ENCODE data around the gene SFTA2. TPM values are rescaled to one million over a fixed set of nuclear protein-coding genes. Genes with fewer than 3 reads are reported as not detected.
A peak's percentile ranks its signal among the peaks of the same experiment; 100 is the strongest.
"Not testable (repeated sequence)": the region's sequence is repeated elsewhere in the genome, so short reads cannot be mapped to it uniquely, and the experiment has no call there.

Gene SFTA2
- polyA plus RNA-seq, 3 donors: 0.80 to 1.3 (median 1.2) TPM

DNA sequence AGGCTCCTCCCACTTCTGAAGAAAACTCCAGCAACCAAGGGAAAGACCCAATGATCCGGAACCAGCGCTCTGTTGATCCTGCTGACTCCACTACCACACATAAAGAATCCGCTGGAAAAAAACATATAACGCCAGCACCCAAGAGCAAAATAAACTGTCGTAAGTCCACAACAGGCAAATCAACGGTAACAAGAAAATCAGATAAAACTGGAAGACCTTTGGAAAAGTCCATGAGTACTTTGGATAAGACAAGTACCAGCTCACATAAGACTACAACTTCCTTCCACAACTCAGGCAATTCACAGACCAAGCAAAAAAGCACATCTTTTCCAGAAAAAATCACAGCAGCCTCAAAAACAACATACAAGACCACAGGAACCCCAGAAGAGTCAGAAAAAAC is 16.8 kb upstream of the SFTA2 start:
- no peak for DNase-seq (ENCODE audit: extremely low read depth in 1 of 11, low read depth in 9 of 11, low spot score in 4 of 11)

GRCh38 chr6:30947231-30947630 is 15.3 kb upstream of the SFTA2 start:
- no peak for DNase-seq (ENCODE audit: extremely low read depth in 1 of 11, low read depth in 9 of 11, low spot score in 4 of 11)

DNA sequence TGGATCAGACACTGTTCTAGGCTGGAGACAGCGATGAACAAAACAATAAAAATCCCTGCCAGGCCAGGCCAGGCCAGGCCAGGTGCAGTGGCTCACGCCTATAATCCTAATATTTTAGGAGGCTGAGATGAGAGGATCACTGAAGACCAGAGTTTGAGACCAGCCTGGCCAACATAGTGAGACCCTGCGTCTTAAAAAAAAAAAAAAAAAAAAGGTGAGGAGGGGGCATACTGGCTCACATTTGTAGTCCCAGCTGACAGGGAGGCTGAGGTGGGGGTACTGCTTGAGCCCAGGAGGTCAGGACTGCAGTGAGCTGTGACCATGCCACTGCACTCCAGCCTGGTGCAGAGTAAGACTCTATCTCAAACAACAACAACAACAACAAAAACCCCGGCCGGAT is 13.3 kb upstream of the SFTA2 start:
- no peak for DNase-seq (ENCODE audit: extremely low read depth in 1 of 11, low read depth in 9 of 11, low spot score in 4 of 11)

DNA sequence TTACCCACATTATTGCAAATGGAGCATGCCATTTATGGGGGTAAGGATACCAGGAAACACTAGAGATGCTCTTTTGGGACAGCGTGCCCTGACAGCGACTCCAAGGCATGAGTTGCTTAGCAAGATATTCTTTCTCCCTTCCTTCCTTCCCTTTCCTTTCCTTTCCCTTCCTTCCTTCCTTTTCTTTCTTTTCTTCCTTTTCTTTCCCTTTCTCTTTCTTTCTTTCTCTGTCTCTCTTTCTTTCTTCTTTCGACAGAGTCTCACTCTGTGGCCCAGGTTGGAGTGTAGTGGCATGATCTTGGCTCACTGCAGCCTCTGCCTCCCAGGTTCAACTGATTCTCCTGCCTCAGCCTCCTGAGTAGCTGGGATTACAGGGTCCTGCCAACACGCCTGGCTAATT is 12.1 kb upstream of the SFTA2 start:
- DNase-seq (ENCODE audit: extremely low read depth in 1 of 11, low read depth in 9 of 11, low spot score in 4 of 11): no peak

DNA sequence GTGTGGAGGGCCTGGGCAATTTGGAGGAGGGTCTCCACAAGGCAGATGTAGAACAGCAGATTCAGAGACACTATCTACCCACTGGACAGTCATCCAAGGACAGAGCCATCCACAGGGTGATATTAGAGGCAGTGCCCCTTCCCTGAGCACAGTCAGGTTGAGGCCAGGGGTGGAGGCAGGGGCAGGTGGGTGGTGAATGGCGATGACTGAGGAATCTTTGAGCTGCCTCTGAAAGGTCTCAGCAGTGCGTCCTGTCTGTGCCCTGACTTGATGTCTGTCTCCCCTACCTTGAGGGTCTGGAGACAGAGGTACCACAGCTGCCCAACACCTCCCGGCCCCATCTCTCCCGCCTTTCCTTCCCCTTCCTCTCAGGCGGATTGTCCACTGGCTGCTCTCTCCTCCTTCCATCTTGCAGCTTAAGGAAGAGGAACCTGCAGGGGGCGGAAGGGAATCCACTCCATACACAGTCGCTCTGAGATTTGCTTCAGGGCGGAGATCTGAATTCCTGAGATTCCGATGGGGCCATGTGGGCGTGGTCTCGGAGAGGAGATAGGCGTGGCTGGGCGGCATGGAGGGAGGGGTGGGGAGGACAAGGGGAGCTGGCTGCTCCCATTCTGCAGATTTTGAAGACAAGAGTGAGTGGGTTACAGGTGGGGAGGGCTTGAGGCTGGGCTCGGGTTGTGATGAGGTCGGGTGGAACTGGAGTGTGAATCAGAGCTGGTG is 10.5 kb upstream of the SFTA2 start:
- DNase-seq (ENCODE audit: extremely low read depth in 1 of 11, low read depth in 9 of 11, low spot score in 4 of 11): peak; percentile 53 to 84 (median 71)

- no peak for DNase-seq (ENCODE audit: extremely low read depth in 1 of 11, low read depth in 9 of 11, low spot score in 4 of 11)
Observed at GRCh38 chr6:30940361-30940986, 8.5 kb upstream of the SFTA2 start, which contains the start of gene MUCL3. TSS of gene MUCL3 (plus strand) at chr6:30940973. CDS start at chr6:30941000, 27 bp downstream.

GRCh38 chr6:30939473-30939872 is 7.5 kb upstream of the SFTA2 start:
- no peak for DNase-seq (ENCODE audit: extremely low read depth in 1 of 11, low read depth in 9 of 11, low spot score in 4 of 11)

DNA sequence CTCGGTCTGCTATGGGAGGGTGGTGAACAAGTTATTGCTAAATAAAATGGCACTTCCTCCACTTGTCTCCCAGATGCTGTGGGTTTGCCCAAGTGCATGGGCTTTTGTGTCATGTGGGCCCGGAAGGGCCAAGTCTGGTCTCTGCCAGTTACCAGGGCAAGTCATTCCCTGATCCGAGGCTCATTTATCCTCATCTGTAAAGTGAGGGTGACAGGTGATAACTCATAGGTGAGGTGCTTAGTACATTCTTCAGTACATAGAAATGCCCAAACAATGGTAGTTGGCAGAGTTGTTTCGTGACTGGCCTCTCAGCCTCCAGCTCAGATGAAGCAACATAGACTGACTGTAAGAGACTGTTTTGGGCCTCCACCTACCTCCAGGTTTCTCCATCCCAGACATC is 6.8 kb upstream of the SFTA2 start:
- DNase-seq (ENCODE audit: extremely low read depth in 1 of 11, low read depth in 9 of 11, low spot score in 4 of 11): no peak

GRCh38 chr6:30937265-30937664 is 5.3 kb upstream of the SFTA2 start:
- DNase-seq (ENCODE audit: extremely low read depth in 1 of 11, low read depth in 9 of 11, low spot score in 4 of 11): no peak

DNA sequence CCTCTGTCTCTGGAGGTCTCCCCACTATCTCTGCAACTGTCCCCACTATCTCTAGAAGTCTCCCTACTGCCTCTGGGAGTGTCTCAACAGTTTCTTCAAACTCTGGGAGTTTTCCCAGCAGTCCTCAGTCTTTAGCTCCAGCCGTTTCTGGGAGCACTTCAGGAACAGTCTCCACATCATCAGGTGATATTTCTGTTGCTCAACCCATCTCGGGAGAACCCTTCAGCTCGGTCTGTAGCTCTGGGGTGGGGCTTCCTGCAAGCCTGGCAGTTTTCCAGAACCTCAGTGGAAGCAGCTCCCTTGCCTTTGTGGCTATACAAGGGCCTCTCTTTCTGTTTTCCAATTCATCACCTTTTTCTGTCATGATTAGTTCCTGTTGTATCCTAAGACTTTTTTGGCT is 3.0 kb upstream of the SFTA2 start:
- no peak for DNase-seq (ENCODE audit: extremely low read depth in 1 of 11, low read depth in 9 of 11, low spot score in 4 of 11)

- no peak for DNase-seq (ENCODE audit: extremely low read depth in 1 of 11, low read depth in 9 of 11, low spot score in 4 of 11)
Observed at GRCh38 chr6:30932665-30933365, 845 bp upstream of the SFTA2 start.

DNA sequence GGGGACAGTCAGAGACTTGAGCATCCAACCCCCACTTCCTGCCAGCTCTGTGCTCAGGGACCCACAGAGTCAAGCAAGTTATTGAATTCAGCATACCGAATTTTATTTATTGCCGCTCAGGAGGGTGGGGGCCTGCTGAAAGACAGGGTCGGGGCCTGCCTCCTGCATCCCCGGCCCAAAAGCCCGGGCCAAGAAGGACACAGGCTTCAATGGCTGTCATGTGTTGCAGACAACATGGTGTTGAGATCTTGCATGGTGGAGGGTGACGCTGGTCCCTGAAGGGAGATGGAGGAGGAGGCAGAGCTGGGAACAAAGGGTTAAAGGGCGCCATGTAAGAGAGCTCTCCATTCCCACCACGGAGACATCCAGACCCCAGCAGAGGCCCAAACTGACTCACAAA is 698 bp downstream of the SFTA2 start:
- DNase-seq (ENCODE audit: extremely low read depth in 1 of 11, low read depth in 9 of 11, low spot score in 4 of 11): no peak

DNA sequence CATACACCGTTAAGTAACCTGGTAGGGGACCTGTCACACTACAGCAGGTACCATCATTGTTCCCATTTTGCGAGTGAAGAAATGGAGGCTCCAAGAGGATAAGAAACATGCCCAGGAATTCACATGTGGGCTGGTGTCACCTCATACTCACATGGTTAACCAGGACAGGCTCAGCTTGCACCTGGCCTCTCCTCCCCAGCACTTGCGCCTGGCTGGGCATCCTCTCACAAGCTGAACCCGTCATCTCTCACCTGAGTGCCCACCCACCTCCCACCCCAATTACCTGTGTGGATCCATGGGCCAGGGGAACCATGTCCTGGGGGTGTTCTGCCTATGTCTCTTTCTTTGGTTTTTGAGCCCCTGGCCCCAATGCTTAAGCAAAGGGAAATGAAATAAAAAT is 1.5 kb downstream of the SFTA2 start:
- DNase-seq (ENCODE audit: extremely low read depth in 1 of 11, low read depth in 9 of 11, low spot score in 4 of 11): no peak

GRCh38 chr6:30928677-30929076 is 3.3 kb downstream of the SFTA2 start:
- DNase-seq (ENCODE audit: extremely low read depth in 1 of 11, low read depth in 9 of 11, low spot score in 4 of 11): no peak

DNA sequence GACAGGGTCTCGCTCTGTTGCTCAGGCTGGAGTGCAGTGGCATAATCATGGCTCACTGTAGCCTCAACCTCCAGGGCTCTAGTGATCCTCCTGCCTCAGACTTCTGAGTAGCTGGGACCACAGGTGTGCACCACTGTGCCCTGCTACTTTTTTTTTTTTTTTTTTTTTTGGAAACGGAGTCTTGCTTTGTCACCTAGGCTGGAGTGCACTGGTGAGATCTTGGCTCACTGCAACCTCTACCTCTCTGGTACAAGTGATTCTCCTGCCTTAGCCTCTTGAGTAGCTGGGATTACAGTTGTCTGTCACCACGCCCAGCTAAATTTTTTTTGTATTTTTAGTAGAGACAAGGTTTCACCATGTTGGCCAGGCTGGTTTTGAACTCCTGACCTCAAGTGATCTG is 4.9 kb downstream of the SFTA2 start:
- not testable (repeated sequence) for DNase-seq (ENCODE audit: extremely low read depth in 1 of 11, low read depth in 9 of 11, low spot score in 4 of 11)

- no peak for DNase-seq (ENCODE audit: extremely low read depth in 1 of 11, low read depth in 9 of 11, low spot score in 4 of 11)
Observed at GRCh38 chr6:30926644-30927043, 5.3 kb downstream of the SFTA2 start.

DNA sequence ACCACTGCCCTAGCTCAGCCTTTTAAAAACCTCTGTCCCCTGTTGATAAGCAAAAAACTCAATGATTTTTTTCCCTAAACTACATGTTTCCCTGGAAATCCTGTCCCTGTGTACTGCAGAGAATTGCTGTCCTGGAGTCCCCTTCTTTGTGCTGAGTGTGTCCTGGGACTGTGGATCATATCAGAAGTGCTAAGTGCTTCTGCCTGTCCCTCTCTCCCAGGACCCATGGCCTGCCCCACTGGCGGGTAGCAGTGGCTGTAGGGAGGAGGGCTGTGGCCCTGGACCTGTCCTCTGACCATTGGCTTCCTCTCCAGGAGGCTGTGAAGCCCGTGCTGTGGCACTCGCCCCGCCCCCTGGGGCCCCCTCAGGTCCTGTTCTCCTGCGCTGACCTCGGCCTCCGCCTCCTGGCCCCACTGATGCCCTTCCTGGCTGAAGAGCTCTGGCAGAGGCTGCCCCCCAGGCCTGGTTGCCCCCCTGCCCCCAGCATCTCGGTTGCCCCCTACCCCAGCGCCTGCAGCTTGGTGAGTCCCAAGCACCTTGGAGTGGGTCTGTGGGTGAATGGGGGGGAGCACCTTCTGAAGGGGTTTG is 7.8 kb downstream of the SFTA2 start:
- DNase-seq (ENCODE audit: extremely low read depth in 1 of 11, low read depth in 9 of 11, low spot score in 4 of 11): not testable (repeated sequence)

- no peak for DNase-seq (ENCODE audit: extremely low read depth in 1 of 11, low read depth in 9 of 11, low spot score in 4 of 11)
Observed at GRCh38 chr6:30922447-30922852, 9.5 kb downstream of the SFTA2 start.

DNA sequence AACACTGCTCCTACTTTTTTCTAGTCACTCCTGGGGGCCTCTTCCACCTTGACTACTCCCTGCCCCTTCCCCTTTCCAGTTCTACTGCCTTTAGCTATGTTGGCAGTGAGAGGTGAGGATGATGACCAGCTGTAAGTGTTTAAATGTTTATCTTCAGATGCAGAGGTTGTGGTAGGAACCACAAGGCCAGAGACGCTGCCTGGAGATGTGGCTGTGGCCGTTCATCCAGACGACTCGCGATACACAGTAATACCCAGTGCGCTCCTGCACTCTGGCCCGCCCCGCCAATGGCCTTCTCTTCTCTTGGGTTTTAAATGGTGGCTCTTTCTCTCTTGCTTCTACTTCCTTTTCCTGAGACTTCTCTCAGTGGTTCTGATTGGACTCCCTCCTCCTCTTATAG is 13.3 kb downstream of the SFTA2 start:
- no peak for DNase-seq (ENCODE audit: extremely low read depth in 1 of 11, low read depth in 9 of 11, low spot score in 4 of 11)

DNA sequence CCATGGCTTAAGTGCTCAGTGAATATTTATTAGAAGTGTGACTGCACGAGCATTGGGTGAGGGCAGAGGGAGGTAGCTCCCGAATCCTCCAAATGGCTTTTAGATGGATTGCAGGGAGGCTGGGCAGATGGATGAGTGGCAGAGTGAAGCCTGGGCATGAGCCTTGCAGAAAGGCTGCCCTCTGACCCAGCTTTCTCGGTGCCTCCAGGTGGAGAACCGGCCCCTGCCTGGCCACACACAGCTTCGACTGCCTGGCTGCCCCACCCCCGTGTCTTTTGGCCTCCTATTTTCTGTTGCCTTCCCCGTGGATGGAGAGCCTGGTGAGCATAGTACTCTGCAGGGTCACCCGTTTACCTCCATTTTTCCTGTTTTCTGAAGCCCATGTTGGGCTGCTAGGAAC is 14.5 kb downstream of the SFTA2 start:
- DNase-seq (ENCODE audit: extremely low read depth in 1 of 11, low read depth in 9 of 11, low spot score in 4 of 11): no peak
